PC-3 (cell line): ENCODE data around the gene EIF4EBP2. TPM values are rescaled to one million over a fixed set of nuclear protein-coding genes. Genes with fewer than 3 reads are reported as not detected.

ENCODE experiments used
- ATAC-seq: fragments of 200-7000 bp; cut with Tn5 transposase; 2 replicates; pipeline ENCODE4 v1.9.1; 2020; ENCODE audit warnings: mild to moderate bottlenecking, moderate library complexity
- BruUV-seq: library from RNA; stranded (reverse); fragments of 400-500 nt; replicated peaks from 2 replicates; lab custom pipeline; 2021; lab: Mats Ljungman, UMichigan
- CTCF ChIA-PET: fragments of 300-600 bp; sonication (Branson Sonifier 250); formaldehyde crosslinking; loops from one replicate; lab custom pipeline; 2022; ENCODE audit warnings: antibody characterized with exemption; lab: Charles Lee
- POLR2A ChIA-PET: fragments of 300-600 bp; sonication (Branson Sonifier 250); formaldehyde crosslinking; loops from one replicate; lab custom pipeline; 2022; ENCODE audit warnings: antibody characterized with exemption; ENCODE audit not compliant: unreplicated experiment; lab: Charles Lee
- DNase-seq: peaks from one replicate; pipeline ENCODE4 v3.0.0-alpha.2; 2015
- H2AFZ ChIP-seq: fragments of 300-600 bp; sonication (generic); 2 replicates; pipeline ENCODE4 v1.6.0; 2016; ENCODE audit warnings: antibody characterized with exemption, low read length
- H3F3A ChIP-seq: fragments of 300-600 bp; sonication (generic); one replicate; pipeline ENCODE4 v1.6.0; 2017; ENCODE audit warnings: antibody characterized with exemption, low read length, control low read depth, mild to moderate bottlenecking; ENCODE audit not compliant: unreplicated experiment
- H3K27ac ChIP-seq: fragments of 300-600 bp; sonication (generic); 2 replicates; pipeline ENCODE4 v1.5.1; 2016; ENCODE audit warnings: mild to moderate bottlenecking, low read length
- H3K27me3 ChIP-seq: fragments of 300-600 bp; sonication (generic); 2 replicates; pipeline ENCODE4 v1.6.1; 2016; ENCODE audit warnings: low read length, mixed read lengths
- H3K36me3 ChIP-seq: fragments of 300-600 bp; sonication (generic); 2 replicates; pipeline ENCODE4 v1.6.1; 2016; ENCODE audit warnings: low read depth, mixed run types, low read length, mixed read lengths
- H3K4me1 ChIP-seq: fragments of 300-600 bp; sonication (generic); 2 replicates; pipeline ENCODE4 v1.5.1; 2016; ENCODE audit warnings: low read length; ENCODE audit not compliant: insufficient read depth
- H3K4me2 ChIP-seq: fragments of 300-600 bp; sonication (generic); 2 replicates; pipeline ENCODE4 v1.6.0; 2016; ENCODE audit warnings: low read length
- H3K4me3 ChIP-seq: fragments of 300-600 bp; sonication (generic); 2 replicates; pipeline ENCODE4 v1.5.1; 2016; ENCODE audit warnings: mild to moderate bottlenecking, low read length, mixed read lengths
- H3K79me2 ChIP-seq: fragments of 300-600 bp; sonication (generic); 2 replicates; pipeline ENCODE4 v1.6.1; 2017; ENCODE audit warnings: low read length, mixed read lengths
- H3K9ac ChIP-seq: fragments of 300-600 bp; sonication (generic); 2 replicates; pipeline ENCODE4 v1.6.0; 2016; ENCODE audit warnings: mild to moderate bottlenecking, low read length
- H3K9me2 ChIP-seq: fragments of 300-600 bp; sonication (generic); replicated peaks from 2 replicates; pipeline ENCODE4 v1.6.1; 2016; ENCODE audit warnings: mixed run types, low read length, mixed read lengths
- H3K9me3 ChIP-seq: fragments of 300-600 bp; sonication (generic); 2 replicates; pipeline ENCODE4 v1.6.1; 2016; ENCODE audit warnings: low read length, mixed read lengths
- H4K20me1 ChIP-seq: fragments of 300-600 bp; sonication (generic); 2 replicates; pipeline ENCODE4 v1.6.1; 2016; ENCODE audit warnings: low read length, mixed read lengths
- EZH2 ChIP-seq: fragments of 300-600 bp; sonication (generic); IDR thresholded peaks from one replicate; pipeline ENCODE4 v1.6.1; 2017; ENCODE audit warnings: antibody characterized with exemption, mild to moderate bottlenecking, low read length; ENCODE audit not compliant: unreplicated experiment
- EZH2phosphoT487 ChIP-seq: fragments of 300-600 bp; sonication (generic); IDR thresholded peaks from 2 replicates; pipeline ENCODE4 v1.6.1; 2018; ENCODE audit warnings: mild to moderate bottlenecking, antibody characterized with exemption, low read length, borderline replicate concordance
- intact Hi-C: fragments of 100-400 bp; cut with micrococcal nuclease; formaldehyde crosslinking; loops from 2 replicates; pipeline ENCODE4 v1.9.0; 2023
- total RNA-seq: library from RNA; depleted of rRNA; stranded (reverse); fragments of >200 nt; gene quantifications from 2 replicates; pipeline ENCODE4 v1.2.3, GENCODE V29; 2014
- TF ChIP-seq, protein P1 (sequence below): fragments of 300-600 bp; sonication (generic); conservative IDR thresholded peaks from 2 replicates; pipeline ENCODE4 v1.5.1; 2017; ENCODE audit warnings: antibody characterized with exemption, low read depth, mild to moderate bottlenecking, low read length

Gene EIF4EBP2
- total RNA-seq, 1 experiment from 2014 or later: 29.2 TPM

DNA sequence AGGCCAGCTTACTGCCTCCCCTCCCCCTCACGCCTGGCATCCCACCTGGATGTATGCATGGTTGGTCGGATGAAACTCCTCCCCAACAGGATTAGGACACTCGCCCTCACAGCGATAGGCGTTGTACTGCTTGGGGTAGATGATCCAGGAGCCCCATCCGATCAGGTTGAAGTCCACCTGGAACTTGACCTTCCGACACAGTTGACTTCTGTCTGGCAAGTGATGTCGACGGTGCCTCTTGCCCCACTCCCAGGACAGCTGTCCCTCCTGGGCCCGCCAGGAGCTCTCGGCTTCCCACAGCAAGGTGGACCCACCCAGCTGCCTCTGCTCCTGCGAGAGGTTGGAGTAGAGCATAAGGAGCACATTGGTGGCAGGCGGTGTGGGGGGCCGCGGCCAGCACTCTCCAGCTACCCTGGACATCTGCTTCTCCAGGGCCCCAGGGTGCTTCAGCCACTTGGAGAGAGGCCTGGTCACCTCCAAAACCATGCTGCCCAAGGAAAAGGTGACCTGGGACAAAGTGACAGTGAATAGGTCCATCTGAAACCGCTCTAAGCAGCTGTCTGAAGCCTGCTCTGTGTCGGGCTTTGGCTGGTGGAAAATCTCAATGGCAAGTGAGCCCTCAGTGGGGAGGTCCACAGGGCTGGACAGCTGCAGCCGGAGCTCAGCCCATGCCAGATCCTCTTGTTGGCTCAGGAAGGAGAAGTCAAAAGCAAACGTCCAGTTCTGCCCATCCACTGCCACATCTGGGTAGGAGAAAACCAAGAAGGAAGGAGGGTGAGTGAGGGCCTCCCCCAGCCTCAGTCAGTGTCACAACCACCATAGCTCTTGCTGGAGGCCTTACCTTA lies 31.5 kb downstream of the EIF4EBP2 start:
- H3K9me3 ChIP-seq: no peaks in the 10 kb centered on the region
- H3K27me3 ChIP-seq: no peaks in the 10 kb centered on the region
- H3K36me3 ChIP-seq: peaks cover under 1% of the 10 kb centered on the region; the same call in 1 of the 2 replicates
- no TSS peak for BruUV-seq
- intact Hi-C loops: no loop called here
- no peak overlapping the region for H3K4me3 ChIP-seq
- no peaks in the 10 kb centered on the region for H3F3A ChIP-seq
- no peaks in the 10 kb centered on the region for H3K4me1 ChIP-seq
- CTCF ChIA-PET: no interaction called here
- ATAC-seq (no peak), DNase-seq (no peak)
- H3K9ac ChIP-seq: no peak overlapping the region
- POLR2A ChIA-PET: interaction anchor here (0.6 kb wide), 1 partner anchor 17 kb away, joined by 3 read pairs; no protein-coding TSS in a partner anchor
- H3K4me2 ChIP-seq: no peak overlapping the region
- H4K20me1 ChIP-seq: no peaks in the 10 kb centered on the region
- H3K27ac ChIP-seq: no peak overlapping the region
- H3K9me2 ChIP-seq: no peaks in the 10 kb centered on the region
- no peak for TF ChIP-seq EZH2
- no peak for TF ChIP-seq EZH2phosphoT487
- TF ChIP-seq, protein P1, sequence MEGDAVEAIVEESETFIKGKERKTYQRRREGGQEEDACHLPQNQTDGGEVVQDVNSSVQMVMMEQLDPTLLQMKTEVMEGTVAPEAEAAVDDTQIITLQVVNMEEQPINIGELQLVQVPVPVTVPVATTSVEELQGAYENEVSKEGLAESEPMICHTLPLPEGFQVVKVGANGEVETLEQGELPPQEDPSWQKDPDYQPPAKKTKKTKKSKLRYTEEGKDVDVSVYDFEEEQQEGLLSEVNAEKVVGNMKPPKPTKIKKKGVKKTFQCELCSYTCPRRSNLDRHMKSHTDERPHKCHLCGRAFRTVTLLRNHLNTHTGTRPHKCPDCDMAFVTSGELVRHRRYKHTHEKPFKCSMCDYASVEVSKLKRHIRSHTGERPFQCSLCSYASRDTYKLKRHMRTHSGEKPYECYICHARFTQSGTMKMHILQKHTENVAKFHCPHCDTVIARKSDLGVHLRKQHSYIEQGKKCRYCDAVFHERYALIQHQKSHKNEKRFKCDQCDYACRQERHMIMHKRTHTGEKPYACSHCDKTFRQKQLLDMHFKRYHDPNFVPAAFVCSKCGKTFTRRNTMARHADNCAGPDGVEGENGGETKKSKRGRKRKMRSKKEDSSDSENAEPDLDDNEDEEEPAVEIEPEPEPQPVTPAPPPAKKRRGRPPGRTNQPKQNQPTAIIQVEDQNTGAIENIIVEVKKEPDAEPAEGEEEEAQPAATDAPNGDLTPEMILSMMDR: no peak
- no peaks in the 10 kb centered on the region for H3K79me2 ChIP-seq
- no peak overlapping the region for H2AFZ ChIP-seq

DNA sequence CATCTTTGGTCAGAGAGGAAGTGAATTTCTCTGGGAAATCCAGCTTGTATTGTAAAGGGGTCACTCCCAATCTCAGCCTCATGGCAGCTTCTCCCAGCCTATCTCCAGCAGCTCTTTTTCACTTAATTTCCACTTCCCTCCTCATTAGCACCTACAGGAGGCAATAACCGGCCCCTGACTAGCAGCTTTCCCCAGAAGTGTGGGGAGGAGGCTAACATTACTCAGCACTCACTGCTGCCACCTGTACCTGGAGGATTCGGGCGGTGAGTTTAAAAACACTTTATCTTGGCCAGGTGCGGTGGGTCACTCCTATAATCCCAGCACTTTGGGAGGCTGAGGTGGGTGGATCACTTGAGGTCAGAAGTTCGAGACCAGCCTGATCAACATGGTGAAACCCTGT lies 33.8 kb downstream of the EIF4EBP2 start:
- H3K27me3 ChIP-seq: no peaks in the 10 kb centered on the region
- DNase-seq (no peak), ATAC-seq (no peak)
- no peak overlapping the region for H3K9ac ChIP-seq
- BruUV-seq: no TSS peak
- H3F3A ChIP-seq: no peaks in the 10 kb centered on the region
- no peak overlapping the region for H2AFZ ChIP-seq
- no peak overlapping the region for H3K4me3 ChIP-seq
- H3K36me3 ChIP-seq: no peaks in the 10 kb centered on the region
- POLR2A ChIA-PET: no interaction called here
- TF ChIP-seq EZH2 (no peak), EZH2phosphoT487 (no peak)
- TF ChIP-seq, protein P1: no peak; the same call in 1 of the 2 replicates
- CTCF ChIA-PET: interaction anchor here (1.0 kb wide), 1 partner anchor 32 kb away, joined by 3 read pairs; no protein-coding TSS in a partner anchor
- H3K9me3 ChIP-seq: no peaks in the 10 kb centered on the region
- no peaks in the 10 kb centered on the region for H3K4me1 ChIP-seq
- no peaks in the 10 kb centered on the region for H3K79me2 ChIP-seq
- intact Hi-C loops: no loop called here
- no peak overlapping the region for H3K27ac ChIP-seq
- H4K20me1 ChIP-seq: no peaks in the 10 kb centered on the region
- no peak overlapping the region for H3K4me2 ChIP-seq
- no peaks in the 10 kb centered on the region for H3K9me2 ChIP-seq
